Karpas-422 (cell line): ENCODE data around the gene FTCD. TPM values are rescaled to one million over a fixed set of nuclear protein-coding genes. Genes with fewer than 3 reads are reported as not detected.

ENCODE experiments used
- DNase-seq: peaks from one replicate; pipeline ENCODE4 v3.0.0-alpha.2; 2015
- H2AFZ ChIP-seq: fragments of 200-600 bp; sonication (generic); 2 replicates; pipeline ENCODE4 v1.6.1; 2014; ENCODE audit warnings: antibody characterized with exemption, low read length, mixed read lengths
- H3K27ac ChIP-seq: fragments of 200-600 bp; sonication (generic); 2 replicates; pipeline ENCODE4 v1.5.1; 2014; ENCODE audit warnings: mild to moderate bottlenecking, low read length, moderate library complexity
- H3K27me3 ChIP-seq: fragments of 200-600 bp; sonication (generic); 2 replicates; pipeline ENCODE4 v1.6.1; 2014; ENCODE audit warnings: low read length, mixed read lengths
- H3K36me3 ChIP-seq: fragments of 200-600 bp; sonication (generic); 2 replicates; pipeline ENCODE4 v1.6.1; 2014; ENCODE audit warnings: low read length, mixed read lengths; ENCODE audit not compliant: insufficient read depth
- H3K4me1 ChIP-seq: fragments of 200-600 bp; sonication (generic); 2 replicates; pipeline ENCODE4 v1.6.1; 2014; ENCODE audit warnings: mild to moderate bottlenecking, low read length, mixed read lengths
- H3K4me2 ChIP-seq: fragments of 200-600 bp; sonication (generic); 2 replicates; pipeline ENCODE4 v1.6.1; 2014; ENCODE audit warnings: low read length, low read depth, mild to moderate bottlenecking; ENCODE audit not compliant: poor library complexity, severe bottlenecking
- H3K4me3 ChIP-seq: fragments of 200-600 bp; sonication (generic); 2 replicates; pipeline ENCODE4 v1.5.1; 2014; ENCODE audit warnings: mild to moderate bottlenecking, antibody characterized with exemption, low read length, mixed read lengths
- H3K79me2 ChIP-seq: fragments of 200-600 bp; sonication (generic); 2 replicates; pipeline ENCODE4 v1.6.1; 2014; ENCODE audit warnings: mild to moderate bottlenecking, low read length, mixed read lengths
- H3K9ac ChIP-seq: fragments of 200-600 bp; sonication (generic); 2 replicates; pipeline ENCODE4 v1.6.0; 2014; ENCODE audit warnings: low read length
- H3K9me2 ChIP-seq: fragments of 200-600 bp; sonication (generic), shearing (Covaris generic); replicated peaks from 2 replicates; pipeline ENCODE4 v1.6.0; 2014; ENCODE audit warnings: mild to moderate bottlenecking, low read length, moderate library complexity; ENCODE audit not compliant: insufficient read depth
- H3K9me3 ChIP-seq: fragments of 300-700, 200-600 bp; sonication (generic); 2 replicates; pipeline ENCODE4 v1.6.1; 2014; ENCODE audit warnings: low read length, mixed read lengths
- H4K20me1 ChIP-seq: fragments of 200-600 bp; sonication (generic); 2 replicates; pipeline ENCODE4 v1.6.1; 2014; ENCODE audit warnings: mild to moderate bottlenecking, antibody characterized with exemption, low read length, low read depth; ENCODE audit not compliant: insufficient read depth
- total RNA-seq: library from RNA; depleted of rRNA; stranded (reverse); fragments of >200 nt; shearing (Covaris generic); gene quantifications from 2 replicates; pipeline ENCODE4 v1.2.3, GENCODE V29; 2014; ENCODE audit warnings: low replicate concordance

The FTCD gene
- total RNA-seq, 1 experiment from 2014 or later: not detected

GRCh38 chr21:46100020-46100419, 55.4 kb downstream of the FTCD start:
- no peaks in the 10 kb centered on the region for H3K79me2 ChIP-seq
- H3K9me2 ChIP-seq: no peaks in the 10 kb centered on the region; the same call in 1 of the 2 replicates
- no peaks in the 10 kb centered on the region for H3K36me3 ChIP-seq
- H3K9me3 ChIP-seq: no peaks in the 10 kb centered on the region; the same call in 1 of the 2 replicates
- H3K4me2 ChIP-seq: no peak overlapping the region
- H4K20me1 ChIP-seq: no peaks in the 10 kb centered on the region
- H3K27ac ChIP-seq: no peak overlapping the region
- H3K27me3 ChIP-seq: no peaks in the 10 kb centered on the region
- H2AFZ ChIP-seq: no peak overlapping the region
- no peak overlapping the region for H3K4me3 ChIP-seq
- no peaks in the 10 kb centered on the region for H3K4me1 ChIP-seq
- no peak for DNase-seq
- no peak overlapping the region for H3K9ac ChIP-seq

DNA sequence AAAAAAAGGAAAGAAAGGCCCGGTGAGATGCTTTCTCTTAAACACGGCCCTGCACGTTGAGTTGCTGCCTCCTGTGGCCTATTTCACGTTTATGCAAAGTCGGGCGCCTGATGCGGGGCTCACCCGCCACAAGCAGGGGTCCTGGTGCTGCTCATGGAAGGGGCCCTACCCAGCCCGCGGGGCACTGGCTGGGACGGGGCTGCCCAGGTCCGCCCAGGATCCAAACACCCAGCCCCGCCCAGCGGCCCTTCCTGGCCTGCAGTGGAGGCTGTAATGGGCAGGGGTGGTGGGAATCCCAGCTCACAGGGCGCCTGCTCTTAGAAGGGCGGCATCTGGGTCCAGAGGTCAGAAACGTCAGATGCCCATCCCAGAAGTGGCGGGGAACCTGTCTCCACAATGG, 55.9 kb downstream of the FTCD start:
- H3K27ac ChIP-seq: no peak overlapping the region
- no peaks in the 10 kb centered on the region; the same call in 1 of the 2 replicates for H3K9me2 ChIP-seq
- H3K27me3 ChIP-seq: no peaks in the 10 kb centered on the region
- H3K9me3 ChIP-seq: no peaks in the 10 kb centered on the region; the same call in 1 of the 2 replicates
- no peak overlapping the region for H2AFZ ChIP-seq
- no peaks in the 10 kb centered on the region for H3K36me3 ChIP-seq
- no peak overlapping the region for H3K4me2 ChIP-seq
- H4K20me1 ChIP-seq: no peaks in the 10 kb centered on the region
- H3K4me1 ChIP-seq: no peaks in the 10 kb centered on the region
- H3K79me2 ChIP-seq: no peaks in the 10 kb centered on the region
- DNase-seq: no peak
- no peak overlapping the region for H3K9ac ChIP-seq
- H3K4me3 ChIP-seq: no peak overlapping the region

GRCh38 chr21:46098303-46099141, 56.9 kb downstream of the FTCD start:
- Histone ChIP-seq H3K4me2 (no peak overlapping the region), H4K20me1 (no peaks in the 10 kb centered on the region), H3K27me3 (no peaks in the 10 kb centered on the region), H3K4me1 (no peaks in the 10 kb centered on the region), H3K4me3 (no peak overlapping the region), H3K27ac (no peak overlapping the region), H3K9me2 (no peaks in the 10 kb centered on the region; the same call in 1 of the 2 replicates), H3K79me2 (no peaks in the 10 kb centered on the region), H2AFZ (no peak overlapping the region), H3K9me3 (no peaks in the 10 kb centered on the region; the same call in 1 of the 2 replicates), H3K36me3 (no peaks in the 10 kb centered on the region), H3K9ac (no peak overlapping the region)
- DNase-seq: no peak

GRCh38 chr21:46097336-46098293, 57.8 kb downstream of the FTCD start, which contains the start of gene COL6A2:
COL6A2 (plus strand) TSS chr21:46098112.
- no peaks in the 10 kb centered on the region for H3K36me3 ChIP-seq

GRCh38 chr21:46096596-46097335, 58.6 kb downstream of the FTCD start:
- H3K4me2 ChIP-seq: no peak overlapping the region
- no peaks in the 10 kb centered on the region; the same call in 1 of the 2 replicates for H3K9me2 ChIP-seq
- no peaks in the 10 kb centered on the region for H3K36me3 ChIP-seq
- H4K20me1 ChIP-seq: no peaks in the 10 kb centered on the region
- H3K4me3 ChIP-seq: no peak overlapping the region
- H3K9me3 ChIP-seq: no peaks in the 10 kb centered on the region
- no peak for DNase-seq
- H3K79me2 ChIP-seq: no peaks in the 10 kb centered on the region
- H3K27ac ChIP-seq: no peak overlapping the region
- no peak overlapping the region for H2AFZ ChIP-seq
- no peaks in the 10 kb centered on the region for H3K27me3 ChIP-seq
- no peaks in the 10 kb centered on the region for H3K4me1 ChIP-seq
- H3K9ac ChIP-seq: no peak overlapping the region

More at GRCh38 chr21:46097336-46098293, 57.8 kb downstream of the FTCD start, which contains the start of gene COL6A2:
- Histone ChIP-seq H4K20me1 (no peaks in the 10 kb centered on the region), H3K79me2 (no peaks in the 10 kb centered on the region), H3K4me1 (no peaks in the 10 kb centered on the region), H3K4me2 (no peak within 1 kb of the TSS), H2AFZ (no peak within 1 kb of the TSS), H3K9ac (no peak within 1 kb of the TSS), H3K9me2 (no peaks in the 10 kb centered on the region; the same call in 1 of the 2 replicates), H3K27ac (no peak within 1 kb of the TSS), H3K9me3 (no peaks in the 10 kb centered on the region), H3K27me3 (no peaks in the 10 kb centered on the region), H3K4me3 (no peak within 1 kb of the TSS)
- no peak for DNase-seq

DNA sequence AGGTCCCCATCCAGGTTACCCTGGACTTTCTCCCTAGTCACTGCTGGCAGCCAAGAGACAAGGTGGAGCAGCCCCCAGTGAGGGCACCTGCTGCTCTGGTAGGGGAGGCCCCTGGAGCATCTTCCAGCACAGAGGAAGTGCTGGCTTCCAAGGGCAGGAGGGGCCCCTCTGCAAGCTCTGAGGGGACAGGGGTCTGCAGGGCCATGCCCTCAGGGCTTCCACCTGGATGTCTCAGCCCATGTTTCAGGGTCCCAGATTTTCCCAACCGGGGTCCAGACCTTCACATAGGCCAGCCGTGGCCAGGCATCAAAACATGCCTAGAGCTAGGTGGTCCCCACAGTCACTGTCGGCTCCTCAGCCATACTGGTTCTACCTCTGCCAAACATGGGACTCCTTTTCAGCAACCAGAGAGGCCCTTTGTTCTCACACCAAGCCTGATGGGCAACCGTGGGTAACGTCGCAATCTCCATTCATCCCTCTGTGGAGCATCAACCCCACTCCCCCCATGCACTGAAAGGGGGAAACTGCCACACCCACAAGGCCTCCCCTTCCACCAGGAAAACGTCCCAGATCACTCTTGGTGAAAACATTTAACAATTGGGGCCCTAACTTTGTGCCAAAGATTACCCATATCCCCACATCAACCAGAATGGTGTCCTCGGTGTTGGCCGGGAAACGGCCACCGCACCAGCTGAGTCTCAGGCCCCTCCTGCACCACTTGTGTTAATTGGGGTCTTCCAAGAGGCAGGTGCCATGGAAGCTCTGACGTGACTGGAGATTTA, 59.4 kb downstream of the FTCD start:
- Histone ChIP-seq H2AFZ (no peak overlapping the region), H3K9ac (no peak overlapping the region)
- no peak for DNase-seq

DNA sequence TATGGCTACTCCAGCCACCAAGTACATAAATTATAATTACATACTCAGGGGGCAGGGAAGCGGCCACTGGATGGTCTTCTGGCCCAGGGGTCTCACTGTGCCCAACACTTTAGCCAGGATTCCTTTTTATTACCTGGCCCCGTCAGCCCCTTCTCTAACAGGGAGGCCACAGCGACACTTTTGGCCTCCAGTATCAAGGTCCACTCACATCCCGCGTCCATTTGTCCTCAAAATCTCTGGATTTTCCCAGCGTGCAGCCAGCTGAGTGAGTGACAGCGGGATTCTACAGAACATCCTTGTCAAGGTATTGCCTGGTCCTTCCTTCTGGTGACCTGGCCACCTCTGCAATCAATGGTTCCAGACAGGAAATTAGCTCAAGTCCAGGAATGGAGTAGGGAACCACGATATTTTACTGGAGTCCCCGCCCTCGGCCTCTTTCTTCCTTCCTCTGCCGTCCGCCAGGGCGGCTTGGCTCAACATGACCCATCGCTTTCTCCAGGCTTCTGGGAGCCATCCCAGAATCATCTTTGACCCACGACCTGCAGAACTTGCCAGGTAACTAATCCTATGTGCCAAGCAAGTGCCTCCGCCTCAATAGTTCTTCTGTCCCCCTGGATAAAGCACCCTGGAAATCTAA, 60.2 kb downstream of the FTCD start:
- no peak for DNase-seq
- Histone ChIP-seq H3K9me3 (no peaks in the 10 kb centered on the region), H2AFZ (no peak overlapping the region), H4K20me1 (no peaks in the 10 kb centered on the region), H3K4me3 (no peak overlapping the region), H3K27ac (no peak overlapping the region), H3K36me3 (no peaks in the 10 kb centered on the region), H3K4me2 (no peak overlapping the region), H3K27me3 (no peaks in the 10 kb centered on the region), H3K4me1 (no peaks in the 10 kb centered on the region), H3K9ac (no peak overlapping the region), H3K9me2 (no peaks in the 10 kb centered on the region), H3K79me2 (no peaks in the 10 kb centered on the region)

More for the DNA sequence above, 59.4 kb downstream of the FTCD start:
- no peak overlapping the region for H3K4me3 ChIP-seq
- no peaks in the 10 kb centered on the region for H3K4me1 ChIP-seq
- H3K27ac ChIP-seq: no peak overlapping the region
- H4K20me1 ChIP-seq: no peaks in the 10 kb centered on the region
- no peaks in the 10 kb centered on the region for H3K36me3 ChIP-seq
- H3K4me2 ChIP-seq: no peak overlapping the region
- no peaks in the 10 kb centered on the region for H3K79me2 ChIP-seq
- H3K9me3 ChIP-seq: no peaks in the 10 kb centered on the region
- H3K9me2 ChIP-seq: no peaks in the 10 kb centered on the region
- no peaks in the 10 kb centered on the region for H3K27me3 ChIP-seq
